H1 (cell line): ENCODE results near the gene WNT11. TPM values are rescaled to one million over a fixed set of nuclear protein-coding genes. Genes with fewer than 3 reads are reported as not detected.

Experiments
- ASH2L ChIP-seq: fragments of 200-600, 300-600 bp; sonication (generic); IDR thresholded peaks from one replicate; pipeline ENCODE4 v1.7.1; 2017; ENCODE audit warnings: low read length
- ATF3 ChIP-seq: IDR thresholded peaks from 2 replicates; pipeline ENCODE4 v1.6.1; 2011; ENCODE audit warnings: low read depth, mild to moderate bottlenecking, low read length; ENCODE audit not compliant: insufficient read depth
- BRCA1 ChIP-seq: IDR thresholded peaks from 2 replicates; pipeline ENCODE4 v1.6.1; 2012; ENCODE audit warnings: low read depth, low read length, improper control_type of control experiment
- CBX8 ChIP-seq: fragments of 300-800, 300-1000 bp; sonication (generic); IDR thresholded peaks from 2 replicates; pipeline ENCODE4 v1.7.1; 2016; ENCODE audit warnings: low read depth, low read length, borderline replicate concordance
- CEBPB ChIP-seq: IDR thresholded peaks from 2 replicates; pipeline ENCODE4 v1.6.1; 2012; ENCODE audit warnings: low read depth, low read length
- CHD2 ChIP-seq: IDR thresholded peaks from 2 replicates; pipeline ENCODE4 v1.6.1; 2012; ENCODE audit warnings: low read length, improper control_type of control experiment
- CREB1 ChIP-seq: IDR thresholded peaks from 2 replicates; pipeline ENCODE4 v1.6.1; 2012; ENCODE audit warnings: inconsistent platforms
- EGR1 ChIP-seq: IDR thresholded peaks from 2 replicates; pipeline ENCODE4 v1.6.1; 2011; ENCODE audit warnings: low read depth, low read length, borderline replicate concordance
- EZH2 ChIP-seq: fragments of 200-600 bp; sonication (generic); IDR thresholded peaks from 2 replicates; pipeline ENCODE4 v1.7.1; 2012; ENCODE audit warnings: low read depth, mild to moderate bottlenecking, moderate library complexity, low read length, inconsistent platforms; ENCODE audit not compliant: severe bottlenecking
- GTF2F1 ChIP-seq: IDR thresholded peaks from 2 replicates; pipeline ENCODE4 v1.6.1; 2012; ENCODE audit warnings: low read depth, low read length, improper control_type of control experiment, borderline replicate concordance
- HDAC2 ChIP-seq, 2 experiments: fragments of 300-600 bp in 1 of 2; sonication (generic) in 1 of 2; IDR thresholded peaks; 2 replicates each; pipeline ENCODE4 v1.6.1; 2011 to 2012; ENCODE audit warnings: low read depth in 2 of 2, low read length in 2 of 2, mild to moderate bottlenecking in 2 of 2, moderate library complexity in 2 of 2, borderline replicate concordance in 1 of 2, inconsistent platforms in 1 of 2
- HDAC6 ChIP-seq: IDR thresholded peaks from one replicate; pipeline ENCODE4 v1.7.1; 2012; ENCODE audit warnings: low read depth, mild to moderate bottlenecking, inconsistent platforms, low read length, moderate library complexity
- JUND ChIP-seq: IDR thresholded peaks from 2 replicates; pipeline ENCODE4 v1.6.1; 2011; ENCODE audit warnings: mild to moderate bottlenecking, improper control_type of control experiment, low read length
- KDM1A ChIP-seq: fragments of 200-600, 300-600 bp; sonication (generic); IDR thresholded peaks from 2 replicates; pipeline ENCODE4 v1.7.1; 2016; ENCODE audit warnings: mild to moderate bottlenecking, low read length, borderline replicate concordance
- MAFK ChIP-seq: IDR thresholded peaks from 2 replicates; pipeline ENCODE4 v1.6.1; 2012; ENCODE audit warnings: low read depth, mild to moderate bottlenecking, improper control_type of control experiment, low read length
- NANOG ChIP-seq: IDR thresholded peaks from 2 replicates; pipeline ENCODE4 v1.6.1; 2011; ENCODE audit warnings: low read length, low read depth, mild to moderate bottlenecking, inconsistent platforms; ENCODE audit not compliant: insufficient read depth, poor library complexity, severe bottlenecking
- PHF8 ChIP-seq: fragments of 200-600 bp; sonication (generic); conservative IDR thresholded peaks from 2 replicates; pipeline ENCODE4 v1.7.1; 2012; ENCODE audit warnings: low read depth, mild to moderate bottlenecking, inconsistent platforms, low read length, moderate library complexity
- POU5F1 ChIP-seq: IDR thresholded peaks from 2 replicates; pipeline ENCODE4 v1.6.1; 2011; ENCODE audit warnings: low read depth, mild to moderate bottlenecking, low read length, moderate library complexity
- RAD21 ChIP-seq, 2 experiments: IDR thresholded peaks in 1 of 2; conservative IDR thresholded peaks in 1 of 2; 2 replicates each; pipeline ENCODE4 v1.6.1; 2011; ENCODE audit warnings: low read depth in 2 of 2, low read length in 2 of 2, improper control_type of control experiment in 1 of 2, inconsistent platforms in 1 of 2, mild to moderate bottlenecking in 1 of 2, moderate library complexity in 1 of 2
- RXRA ChIP-seq: IDR thresholded peaks from 2 replicates; pipeline ENCODE4 v1.6.1; 2011; ENCODE audit warnings: low read depth, mild to moderate bottlenecking, low read length, moderate library complexity; ENCODE audit not compliant: insufficient read depth
- SAP30 ChIP-seq: fragments of 300-600 bp; sonication (generic); IDR thresholded peaks from 2 replicates; pipeline ENCODE4 v1.7.1; 2012; ENCODE audit warnings: low read length, moderate library complexity, mild to moderate bottlenecking, inconsistent platforms; ENCODE audit not compliant: insufficient read depth, insufficient replicate concordance
- SP1 ChIP-seq: IDR thresholded peaks from 2 replicates; pipeline ENCODE4 v1.6.1; 2011; ENCODE audit warnings: low read depth, low read length
- TAF7 ChIP-seq: optimal IDR thresholded peaks from 2 replicates; pipeline ENCODE3; 2011; ENCODE audit warnings: low read depth, mild to moderate bottlenecking, inconsistent platforms, low read length, moderate library complexity, borderline replicate concordance
- polyA plus RNA-seq, 7 experiments: library from polyadenylated mRNA; depleted of rRNA in 3 of 7; stranded (reverse) in 5 of 7; unstranded in 2 of 7; fragments of >200 nt in 5 of 7; fragments of 200-250 nt in 2 of 7; gene quantifications; 1 replicate in 5 of 7; 2 replicates in 1 of 7; 4 replicates in 1 of 7; pipeline versions ENCODE4 v1.2.1 to v1.2.3, GENCODE V29; 2011 to 2013; ENCODE audit warnings: missing spikeins in 2 of 7, mixed read lengths in 2 of 7
- total RNA-seq: library from RNA; stranded (reverse); fragmentation: NEBNext Ultra II Directional; extraction: Animal tissue kit (Norgen Biotek cat#: 25700); gene quantifications from 2 replicates; pipeline ENCODE4 v1.2.1, GENCODE V29; 2021

WNT11 gene
- total and polyA plus RNA-seq, 2 of the 8 experiments (the other 6 are each of a cell fraction or from before 2014, with no cell fraction given) = 0.11 to 0.45 TPM

DNA sequence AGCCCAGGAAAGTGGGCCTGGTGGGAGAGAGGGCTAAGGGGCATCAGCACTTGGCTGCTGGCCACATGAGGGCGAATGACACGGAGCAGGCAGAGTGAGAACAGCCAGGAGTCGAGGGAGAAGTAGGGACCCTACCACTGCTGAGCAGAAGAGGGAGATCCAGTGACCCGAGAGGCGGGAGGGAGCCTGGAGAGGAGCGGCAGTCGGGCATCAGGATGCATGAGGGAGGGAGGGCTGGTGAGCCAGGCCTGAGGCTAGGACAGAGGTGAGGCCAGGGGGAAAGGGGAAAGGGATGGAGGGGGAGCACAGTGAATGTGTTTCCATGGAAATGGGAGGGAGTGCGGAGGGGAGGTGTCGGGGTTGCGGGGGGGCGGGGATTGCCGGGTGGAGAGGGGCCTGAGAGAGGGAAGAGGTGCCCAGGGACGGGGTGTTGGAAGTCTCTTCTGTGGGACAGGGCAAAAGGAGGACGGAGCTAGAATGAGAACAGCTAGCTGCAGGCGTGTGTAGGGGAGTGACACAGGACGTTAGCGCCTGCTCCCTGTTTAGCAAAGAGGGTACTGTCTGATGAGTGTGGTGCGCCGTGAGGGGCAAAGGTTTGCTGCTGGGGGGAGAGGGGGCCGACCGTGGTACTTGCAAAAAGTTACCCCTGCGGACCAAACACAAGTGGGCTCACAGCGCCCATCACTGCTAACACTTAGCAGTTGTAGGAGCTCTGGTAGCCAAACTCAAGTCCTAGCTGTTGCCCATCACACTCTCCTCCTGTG, 37.1 kb upstream of the WNT11 start (continued):
- TF ChIP-seq CREB1 = peak; percentile 62; the same call in 1 of the 2 replicates
- TF ChIP-seq CEBPB = no peak
- no peak for TF ChIP-seq MAFK
- no peak for TF ChIP-seq CBX8
- no peak; the same call in 1 of the 2 replicates for TF ChIP-seq CHD2
- peak; percentile 91 for TF ChIP-seq EGR1
- peak; percentile 54; the same call in 1 of the 2 replicates for TF ChIP-seq SP1
- TF ChIP-seq TAF7 = no peak
- peak; percentile 68 for TF ChIP-seq ASH2L
- TF ChIP-seq PHF8 = no peak
- TF ChIP-seq BRCA1 = no peak
- TF ChIP-seq ATF3 = no peak
- 0 out of 2 replicates have a peak, but pooled peaks have one; percentile 57 for TF ChIP-seq RXRA
- TF ChIP-seq RAD21 (IDR thresholded peaks at IDR 0.05 in 1 of 2, conservative IDR thresholded peaks at IDR 0.05 in 1 of 2; ENCODE audit: low read depth in 2 of 2, low read length in 2 of 2) = peak; percentile 15 to 40; a peak in 3 of 4 replicates
- no peak for TF ChIP-seq HDAC6
- TF ChIP-seq JUND = 0 out of 2 replicates have a peak, but pooled peaks have one; percentile 32
- no peak for TF ChIP-seq SAP30
- TF ChIP-seq HDAC2 (IDR thresholded peaks at IDR 0.05; ENCODE audit: borderline replicate concordance in 1 of 2, low read depth in 2 of 2, low read length in 2 of 2) = no peak
- TF ChIP-seq KDM1A = no peak
- TF ChIP-seq NANOG = no peak
- TF ChIP-seq POU5F1 = no peak
- peak; percentile 28 for TF ChIP-seq EZH2
- TF ChIP-seq GTF2F1 = no peak
